Loucy (cell line): ENCODE measurements around the gene ACOT2.

ENCODE experiments used
- EZH2phosphoT487 ChIP-seq: fragments of 200-600 bp; IDR thresholded peaks from 2 replicates; pipeline ENCODE4 v1.6.1; 2018; ENCODE audit warnings: antibody characterized with exemption, mild to moderate bottlenecking, moderate library complexity, borderline replicate concordance
- TF ChIP-seq, protein P1 (sequence below): fragments of 200-600 bp; sonication (generic); conservative IDR thresholded peaks from 2 replicates; pipeline ENCODE4 v1.5.1; 2014; ENCODE audit warnings: mild to moderate bottlenecking, antibody characterized with exemption, low read length

DNA sequence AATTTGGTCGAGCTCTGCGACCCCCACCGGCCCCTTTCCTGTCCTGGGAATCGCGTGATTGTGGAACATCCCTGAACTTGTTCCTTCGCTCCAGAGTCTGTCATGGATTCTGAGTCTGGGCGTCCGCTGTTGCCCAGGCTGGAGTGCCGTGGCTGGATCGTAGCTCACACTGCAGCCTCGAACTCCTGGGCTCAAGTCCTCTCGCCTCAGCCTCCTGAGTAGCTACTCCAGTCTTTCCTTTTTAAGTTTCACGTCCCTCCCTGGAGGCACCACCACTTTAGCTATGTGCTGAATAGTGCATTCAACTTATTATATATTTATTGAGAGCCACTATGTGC, 44.0 kb downstream of the ACOT2 start:
- TF ChIP-seq, protein P1, sequence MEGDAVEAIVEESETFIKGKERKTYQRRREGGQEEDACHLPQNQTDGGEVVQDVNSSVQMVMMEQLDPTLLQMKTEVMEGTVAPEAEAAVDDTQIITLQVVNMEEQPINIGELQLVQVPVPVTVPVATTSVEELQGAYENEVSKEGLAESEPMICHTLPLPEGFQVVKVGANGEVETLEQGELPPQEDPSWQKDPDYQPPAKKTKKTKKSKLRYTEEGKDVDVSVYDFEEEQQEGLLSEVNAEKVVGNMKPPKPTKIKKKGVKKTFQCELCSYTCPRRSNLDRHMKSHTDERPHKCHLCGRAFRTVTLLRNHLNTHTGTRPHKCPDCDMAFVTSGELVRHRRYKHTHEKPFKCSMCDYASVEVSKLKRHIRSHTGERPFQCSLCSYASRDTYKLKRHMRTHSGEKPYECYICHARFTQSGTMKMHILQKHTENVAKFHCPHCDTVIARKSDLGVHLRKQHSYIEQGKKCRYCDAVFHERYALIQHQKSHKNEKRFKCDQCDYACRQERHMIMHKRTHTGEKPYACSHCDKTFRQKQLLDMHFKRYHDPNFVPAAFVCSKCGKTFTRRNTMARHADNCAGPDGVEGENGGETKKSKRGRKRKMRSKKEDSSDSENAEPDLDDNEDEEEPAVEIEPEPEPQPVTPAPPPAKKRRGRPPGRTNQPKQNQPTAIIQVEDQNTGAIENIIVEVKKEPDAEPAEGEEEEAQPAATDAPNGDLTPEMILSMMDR: no peak
- TF ChIP-seq EZH2phosphoT487: no peak
